ENCODE measurements around the gene GALC.
"Not testable (repeated sequence)": the region's sequence is repeated elsewhere in the genome, so short reads cannot be mapped to it uniquely, and the experiment has no call there.

DNA sequence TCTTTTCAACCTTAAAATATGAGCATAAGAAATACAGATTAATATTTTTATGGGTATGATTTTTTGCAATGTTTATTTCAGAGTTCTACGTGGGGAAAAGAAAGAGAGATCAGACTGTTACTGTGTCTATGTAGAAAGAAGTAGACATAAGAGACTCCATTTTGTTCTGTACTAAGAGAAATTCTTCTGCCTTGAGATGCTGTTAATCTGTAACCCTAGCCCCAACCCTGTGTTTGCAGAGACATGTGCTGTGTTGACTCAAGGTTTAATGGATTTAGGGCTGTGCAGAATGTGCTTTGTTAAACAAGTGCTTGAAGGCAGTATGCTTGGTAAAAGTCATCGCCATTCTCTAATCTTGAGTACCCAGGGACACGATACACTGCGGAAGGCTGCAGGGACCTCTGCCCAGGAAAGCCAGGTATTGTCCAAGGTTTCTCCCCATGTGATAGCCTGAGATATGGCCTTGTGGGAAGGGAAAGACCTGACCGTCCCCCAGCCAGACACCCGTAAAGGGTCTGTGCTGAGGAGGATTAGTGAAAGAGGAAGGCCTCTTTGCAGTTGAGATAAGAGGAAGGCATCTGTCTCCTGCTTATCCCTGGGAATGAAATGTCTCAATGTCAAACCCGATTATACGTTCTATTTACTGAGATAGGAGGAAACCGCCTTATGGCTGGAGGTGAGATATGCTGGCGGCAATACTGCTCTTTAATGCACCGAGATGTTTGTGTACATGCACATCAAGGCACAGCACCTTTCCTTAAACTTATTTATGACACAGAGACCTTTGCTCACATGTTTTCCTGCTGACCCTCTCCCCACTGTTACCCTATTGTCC lies 31.5 kb upstream of the GALC start:
- TF ChIP-seq CTCF (IDR thresholded peaks at IDR 0.05); CREB1 (CRISPR knock-in tag; IDR thresholded peaks at IDR 0.05); NR2C2 (CRISPR knock-in tag; IDR thresholded peaks at IDR 0.05); FOXK1 (CRISPR knock-in tag; IDR thresholded peaks at IDR 0.05); USF2 (CRISPR knock-in tag; IDR thresholded peaks at IDR 0.05); SP1 (CRISPR knock-in tag; conservative IDR thresholded peaks at IDR 0.05); IRF1 (CRISPR knock-in tag; IDR thresholded peaks at IDR 0.05); MYBL2 (CRISPR knock-in tag; IDR thresholded peaks at IDR 0.05); KAT7 (CRISPR knock-in tag; IDR thresholded peaks at IDR 0.05; ENCODE audit: borderline replicate concordance); FOXJ3 (CRISPR knock-in tag; IDR thresholded peaks at IDR 0.05; ENCODE audit: borderline replicate concordance); ESRRA (CRISPR knock-in tag; IDR thresholded peaks at IDR 0.05; ENCODE audit: borderline replicate concordance): not testable (repeated sequence)
- TF ChIP-seq, protein P1, sequence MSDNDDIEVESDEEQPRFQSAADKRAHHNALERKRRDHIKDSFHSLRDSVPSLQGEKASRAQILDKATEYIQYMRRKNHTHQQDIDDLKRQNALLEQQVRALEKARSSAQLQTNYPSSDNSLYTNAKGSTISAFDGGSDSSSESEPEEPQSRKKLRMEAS (CRISPR knock-in tag; IDR thresholded peaks at IDR 0.05), result not testable (repeated sequence)

All from WTC11 (cell line).